Daoy (cell line): ENCODE measurements around the gene KIF18B. TPM values are rescaled to one million over a fixed set of nuclear protein-coding genes. Genes with fewer than 3 reads are reported as not detected.
A peak's percentile ranks its signal among the peaks of the same experiment; 100 is the strongest.

ENCODE experiments used
- DNase-seq: peaks from one replicate; pipeline ENCODE4 v3.0.0-alpha.2; 2015; ENCODE audit warnings: low read depth
- total RNA-seq: library from RNA; depleted of rRNA; stranded (reverse); fragments of >200 nt; shearing (Covaris generic); gene quantifications from 2 replicates; pipeline ENCODE4 v1.2.3, GENCODE V29; 2014

Gene KIF18B
- total RNA-seq, 1 experiment from 2014 or later = 8.4 TPM

- peak; percentile 11 for DNase-seq
Observed at GRCh38 chr17:44905006-44906000, 42.3 kb downstream of the KIF18B start.

DNA sequence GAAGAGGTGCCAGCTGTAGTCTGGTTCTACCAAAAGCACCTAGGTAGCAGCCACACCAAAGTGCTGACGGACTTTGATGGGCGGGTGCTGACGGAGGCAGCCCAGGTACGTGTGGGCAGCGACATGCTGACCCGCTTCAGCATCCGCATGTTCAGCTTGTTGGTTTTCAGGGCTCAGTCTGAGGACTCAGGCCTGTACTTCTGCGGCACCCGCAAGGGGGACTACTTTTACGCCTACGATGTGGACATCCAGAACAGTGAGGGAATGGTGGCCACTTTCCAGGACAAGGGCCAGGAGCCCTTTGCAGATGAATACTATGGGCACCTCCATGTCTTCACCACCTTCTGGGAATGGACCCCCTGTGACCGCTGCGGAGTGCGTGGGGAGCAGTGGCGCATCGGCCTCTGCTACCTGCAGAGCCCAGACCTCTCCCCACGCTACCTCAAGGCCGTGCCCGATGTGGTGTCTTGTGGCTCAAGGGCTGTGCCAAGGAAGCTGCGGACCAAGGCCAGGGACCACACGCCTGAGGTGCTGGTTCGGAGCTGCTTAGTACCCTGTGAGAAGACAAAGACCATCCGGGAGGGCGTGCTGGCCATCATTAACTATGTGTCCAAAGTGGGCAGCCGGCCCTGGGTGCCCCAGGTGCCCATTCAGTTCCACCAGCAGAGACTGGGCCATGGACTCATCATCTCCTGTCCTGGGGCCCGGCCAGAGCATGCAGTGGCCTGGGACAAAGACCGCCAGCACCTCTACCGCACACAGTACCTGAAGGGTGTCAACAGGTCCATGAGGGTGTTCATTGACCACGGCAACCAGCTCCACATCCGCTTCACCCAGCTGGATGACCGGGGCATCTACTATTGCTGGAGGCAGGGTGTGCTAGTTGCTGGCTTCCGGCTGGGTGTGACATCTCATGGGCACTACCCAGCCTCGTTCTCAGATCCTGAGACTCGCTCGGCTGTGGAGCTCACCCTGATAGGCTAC, 43.3 kb downstream of the KIF18B start:
- DNase-seq = peak; percentile 4

- DNase-seq = no peak
Observed at GRCh38 chr17:44903012-44903685, 44.4 kb downstream of the KIF18B start.

GRCh38 chr17:44902135-44902760, 45.3 kb downstream of the KIF18B start:
- DNase-seq = no peak

DNA sequence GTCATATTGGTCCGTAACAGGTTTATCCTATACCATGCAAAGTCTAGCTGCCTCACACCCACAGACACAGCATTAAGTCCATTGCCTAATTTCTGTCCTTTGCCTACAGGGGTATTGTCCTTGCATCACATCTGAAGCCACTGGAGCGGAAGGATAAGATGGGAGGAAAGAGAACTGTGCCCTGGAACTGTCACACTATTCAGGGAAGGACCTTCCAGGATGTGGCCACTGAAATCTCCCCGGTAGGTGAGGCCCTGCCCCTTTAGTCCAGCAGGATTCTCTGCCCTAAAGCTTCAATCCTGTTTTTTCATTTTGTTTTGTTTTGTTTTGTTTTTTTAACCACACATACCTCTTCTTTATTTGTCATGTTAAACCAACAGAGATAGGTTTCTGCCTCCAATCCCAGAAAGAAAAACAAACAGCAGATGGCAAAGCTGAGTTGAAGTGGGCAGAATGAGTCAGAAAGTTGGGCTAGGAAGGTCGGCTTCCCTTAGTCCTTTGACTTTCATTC, 46.1 kb downstream of the KIF18B start:
- peak; percentile 88 for DNase-seq

GRCh38 chr17:44900894-44901293, 46.7 kb downstream of the KIF18B start:
- DNase-seq = peak; percentile 90

DNA sequence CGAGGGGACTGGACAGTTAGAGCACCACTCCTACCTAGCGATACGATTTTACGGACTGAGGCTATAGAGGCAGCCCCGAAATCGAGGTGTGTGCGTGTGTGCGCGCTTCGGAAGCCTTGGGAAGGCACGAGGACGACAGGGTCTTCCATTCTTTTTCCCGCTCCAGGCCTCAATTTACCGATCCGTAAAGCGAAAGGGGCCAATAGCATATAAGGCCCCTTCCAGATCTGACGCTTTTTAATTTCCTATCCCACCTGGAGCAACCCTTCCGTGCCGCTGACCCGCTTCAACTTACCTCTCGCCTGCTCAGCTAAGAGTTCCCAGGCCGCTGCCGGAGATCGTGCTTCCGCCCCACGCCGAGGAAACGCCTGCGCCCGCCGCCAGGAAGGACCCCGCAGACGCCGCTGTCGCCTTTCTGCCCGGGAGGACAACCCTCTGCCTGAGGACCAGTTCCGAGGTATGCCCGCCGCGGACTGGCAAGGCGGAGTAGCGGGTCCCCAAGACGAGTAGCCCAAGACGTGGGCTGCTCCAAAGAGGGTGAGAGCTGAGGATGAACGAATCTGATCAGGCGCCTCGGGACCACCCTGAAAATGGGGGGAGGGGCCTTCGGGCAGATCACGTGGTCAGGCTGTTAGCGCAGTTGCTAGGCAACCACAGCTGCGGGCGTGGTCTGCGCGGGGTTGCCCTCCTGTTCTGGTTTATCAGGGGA, 48.3 kb downstream of the KIF18B start, which contains the start of gene EFTUD2:
EFTUD2 (minus strand) TSS at position 372 of the 709 bp plus-strand sequence. CDS start 4,924 bp downstream, outside the sequence.
- peak; percentile 94 for DNase-seq

GRCh38 chr17:44898768-44899073, 48.9 kb downstream of the KIF18B start:
- no peak for DNase-seq

DNA sequence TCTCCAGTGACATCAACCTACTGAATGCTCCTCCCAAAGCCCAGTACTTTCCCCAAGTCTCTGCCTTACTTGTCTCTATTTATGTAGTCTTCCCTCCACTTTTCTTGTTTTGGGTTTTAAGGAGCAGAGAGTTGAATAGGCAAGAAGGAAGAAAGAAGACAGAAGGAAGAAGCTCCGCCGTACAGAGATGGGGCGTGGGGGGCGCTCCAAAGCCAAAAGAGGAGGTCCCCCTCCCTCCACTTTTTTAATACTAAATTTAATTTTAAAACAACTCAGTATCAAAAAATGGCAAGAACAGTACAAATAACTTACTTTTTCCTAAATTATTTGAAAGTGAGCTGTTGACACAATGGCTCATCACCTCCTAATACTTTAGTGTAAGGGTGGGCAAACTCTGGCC, 52.9 kb downstream of the KIF18B start:
- DNase-seq = no peak

GRCh38 chr17:44892250-44892649, 55.3 kb downstream of the KIF18B start:
- no peak for DNase-seq

- no peak for DNase-seq
Observed at GRCh38 chr17:44889003-44889402, 58.6 kb downstream of the KIF18B start.

- DNase-seq = no peak
Observed at GRCh38 chr17:44887971-44888954, 59.3 kb downstream of the KIF18B start.

DNA sequence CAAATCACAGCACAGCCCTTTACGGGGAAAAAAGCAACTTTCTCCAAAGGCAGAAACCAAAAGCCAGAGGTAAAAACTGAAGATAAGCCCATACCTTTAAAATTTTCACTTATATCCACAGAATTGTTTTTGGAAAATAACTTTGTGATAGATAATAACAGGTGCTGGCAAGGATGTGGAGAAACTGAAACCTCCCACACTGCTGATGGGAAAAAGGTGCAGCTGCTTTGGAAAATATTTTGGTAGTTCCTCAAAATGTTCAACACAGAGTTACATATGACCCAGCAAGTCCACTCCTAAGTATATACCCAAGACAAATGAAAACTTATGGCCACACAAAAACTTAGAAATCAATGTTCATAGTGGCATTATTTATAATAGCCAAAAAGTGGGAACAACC, 60.6 kb downstream of the KIF18B start:
- DNase-seq = no peak

DNA sequence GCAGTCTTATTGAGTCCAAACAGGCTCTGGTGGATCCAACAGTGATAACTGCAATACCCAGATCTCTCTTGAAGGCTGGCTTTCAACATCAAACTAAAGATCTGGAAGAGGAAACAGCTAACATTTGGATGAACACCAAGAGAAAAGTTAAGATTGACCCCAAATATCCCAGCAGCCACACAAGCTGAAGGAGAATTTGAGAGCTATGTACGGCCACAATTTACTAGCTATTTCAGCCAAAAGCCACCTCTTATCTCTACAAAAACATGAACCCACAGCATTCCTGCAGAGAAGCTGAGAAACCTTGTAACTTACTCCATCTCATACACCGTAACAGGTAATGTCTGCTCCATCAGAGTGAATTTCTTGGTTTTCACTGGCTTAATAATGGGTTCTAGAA, 62.6 kb downstream of the KIF18B start:
- no peak for DNase-seq

- DNase-seq = no peak
Observed at GRCh38 chr17:44881145-44881544, 66.4 kb downstream of the KIF18B start.

DNA sequence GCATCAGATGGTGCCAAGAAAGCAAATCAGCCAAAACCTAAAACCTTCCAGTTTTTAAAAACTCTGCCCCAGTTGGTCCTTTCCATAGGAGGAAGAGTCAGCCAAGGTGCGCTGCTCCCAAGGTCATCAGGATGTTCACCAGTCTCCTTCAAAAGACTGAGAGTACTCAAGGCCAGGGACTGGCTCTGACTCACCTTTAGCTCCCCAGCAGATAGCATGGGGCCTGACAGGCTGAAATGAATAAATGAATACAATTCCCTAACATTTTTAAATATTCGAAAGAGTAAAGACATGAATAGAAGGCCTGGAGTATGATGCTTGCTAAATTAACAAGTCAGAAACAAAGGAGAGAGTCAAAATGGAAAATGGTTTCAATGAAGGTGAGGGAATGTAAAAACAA, 67.5 kb downstream of the KIF18B start:
- DNase-seq = no peak

DNA sequence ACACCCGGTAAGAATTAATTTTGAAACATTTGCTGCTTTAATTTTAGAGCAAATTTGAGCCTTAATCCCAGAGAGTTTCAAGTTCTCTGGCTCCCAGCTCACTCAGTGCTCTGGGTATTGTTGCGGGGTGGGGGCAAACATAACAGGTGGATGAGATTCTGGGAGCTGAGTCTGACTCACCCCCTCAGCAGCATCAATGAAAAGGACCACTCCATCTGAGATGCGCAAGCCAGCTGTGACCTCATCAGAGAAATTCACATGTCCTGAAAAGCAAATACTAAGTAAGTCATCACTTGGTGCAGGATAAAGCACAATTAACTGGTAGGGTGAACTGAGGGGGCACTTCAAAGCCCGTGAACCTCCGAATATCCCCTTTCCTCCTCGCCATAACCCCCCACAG, 68.2 kb downstream of the KIF18B start:
- no peak for DNase-seq

- DNase-seq = peak; percentile 33
Observed at GRCh38 chr17:44878627-44879221, 68.8 kb downstream of the KIF18B start.

DNA sequence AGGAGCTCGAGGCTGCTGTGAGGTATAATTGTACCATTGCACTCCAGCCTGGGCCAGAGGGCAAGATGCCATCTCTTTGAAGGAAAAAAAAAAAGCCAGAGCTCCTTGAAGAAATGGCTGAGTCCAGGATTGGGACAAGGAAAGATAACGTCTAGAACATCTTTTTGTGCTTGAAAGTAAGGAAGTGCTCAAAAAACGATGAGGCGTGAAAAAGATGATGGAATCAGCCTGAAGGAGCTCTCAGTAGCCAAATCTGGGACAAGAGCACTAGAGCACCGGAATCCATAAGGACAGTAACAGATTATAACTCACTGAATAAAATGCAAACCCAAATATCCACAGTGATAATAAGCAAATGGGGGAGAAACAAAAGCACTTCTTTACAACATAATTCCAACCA, 70.5 kb downstream of the KIF18B start:
- DNase-seq = no peak
